AG09319 (cell line): Measurements from ENCODE around the gene SKI.

ENCODE experiments used
- DNase-seq: peaks from one replicate; pipeline ENCODE4 v3.0.0-alpha.2; 2010; ENCODE audit warnings: low read depth; ENCODE audit errors: extremely low read depth
- TF ChIP-seq, protein P1 (sequence below): IDR thresholded peaks from 2 replicates; pipeline ENCODE4 v1.5.1; 2011; ENCODE audit warnings: low read depth, mild to moderate bottlenecking, inconsistent platforms, low read length, moderate library complexity

The SKI gene

DNA sequence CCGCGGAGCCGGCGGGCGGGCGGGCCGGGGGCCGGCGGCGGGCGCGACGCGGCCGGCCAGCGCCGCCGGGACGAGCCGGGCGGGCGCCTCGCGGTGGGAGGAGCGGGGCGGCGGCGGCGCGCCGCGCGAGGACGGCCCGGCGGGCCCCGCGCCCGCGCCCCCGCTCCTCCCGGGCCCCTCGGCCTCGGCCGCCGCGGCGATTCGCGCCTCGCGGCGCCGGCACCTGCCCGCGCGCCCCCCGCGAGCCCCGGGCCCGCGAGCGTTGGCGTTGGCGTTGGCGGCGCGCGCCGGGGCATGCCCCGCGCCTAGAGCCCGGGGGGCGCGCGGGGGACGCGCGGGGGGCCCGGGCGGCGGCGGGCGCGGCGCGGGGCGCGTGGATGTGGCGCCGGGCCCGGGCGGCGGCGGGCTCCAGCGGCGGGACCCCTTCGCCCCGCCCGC, at the start of gene SKI:
TSS of gene SKI (plus strand) at position 163 of the 438 bp plus-strand sequence. CDS start 448 bp downstream, outside the sequence.
- TF ChIP-seq, protein P1, sequence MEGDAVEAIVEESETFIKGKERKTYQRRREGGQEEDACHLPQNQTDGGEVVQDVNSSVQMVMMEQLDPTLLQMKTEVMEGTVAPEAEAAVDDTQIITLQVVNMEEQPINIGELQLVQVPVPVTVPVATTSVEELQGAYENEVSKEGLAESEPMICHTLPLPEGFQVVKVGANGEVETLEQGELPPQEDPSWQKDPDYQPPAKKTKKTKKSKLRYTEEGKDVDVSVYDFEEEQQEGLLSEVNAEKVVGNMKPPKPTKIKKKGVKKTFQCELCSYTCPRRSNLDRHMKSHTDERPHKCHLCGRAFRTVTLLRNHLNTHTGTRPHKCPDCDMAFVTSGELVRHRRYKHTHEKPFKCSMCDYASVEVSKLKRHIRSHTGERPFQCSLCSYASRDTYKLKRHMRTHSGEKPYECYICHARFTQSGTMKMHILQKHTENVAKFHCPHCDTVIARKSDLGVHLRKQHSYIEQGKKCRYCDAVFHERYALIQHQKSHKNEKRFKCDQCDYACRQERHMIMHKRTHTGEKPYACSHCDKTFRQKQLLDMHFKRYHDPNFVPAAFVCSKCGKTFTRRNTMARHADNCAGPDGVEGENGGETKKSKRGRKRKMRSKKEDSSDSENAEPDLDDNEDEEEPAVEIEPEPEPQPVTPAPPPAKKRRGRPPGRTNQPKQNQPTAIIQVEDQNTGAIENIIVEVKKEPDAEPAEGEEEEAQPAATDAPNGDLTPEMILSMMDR: no peak
- no peak for DNase-seq

DNA sequence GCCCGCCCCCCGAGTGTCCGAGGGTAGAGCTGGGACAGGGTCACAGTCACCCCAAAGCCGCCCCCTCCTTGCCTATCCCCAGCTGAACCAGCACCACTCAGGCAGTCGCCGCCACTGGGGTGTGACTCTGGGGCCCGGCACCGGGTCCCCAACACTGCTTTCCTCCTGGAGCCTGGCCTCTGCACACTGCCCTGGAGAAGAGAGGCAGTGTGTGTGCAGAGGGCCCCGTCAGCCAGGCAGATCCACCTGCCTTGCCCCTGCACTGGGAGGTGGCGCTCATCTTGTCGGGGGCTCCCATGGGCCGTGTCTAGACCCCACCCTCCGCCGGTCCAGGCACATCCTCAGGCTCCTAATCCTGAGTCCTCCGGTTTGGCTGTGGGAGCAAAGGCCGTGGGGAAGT, 49.2 kb upstream of the SKI start:
- no peak for DNase-seq
- TF ChIP-seq, protein P1: no peak

DNA sequence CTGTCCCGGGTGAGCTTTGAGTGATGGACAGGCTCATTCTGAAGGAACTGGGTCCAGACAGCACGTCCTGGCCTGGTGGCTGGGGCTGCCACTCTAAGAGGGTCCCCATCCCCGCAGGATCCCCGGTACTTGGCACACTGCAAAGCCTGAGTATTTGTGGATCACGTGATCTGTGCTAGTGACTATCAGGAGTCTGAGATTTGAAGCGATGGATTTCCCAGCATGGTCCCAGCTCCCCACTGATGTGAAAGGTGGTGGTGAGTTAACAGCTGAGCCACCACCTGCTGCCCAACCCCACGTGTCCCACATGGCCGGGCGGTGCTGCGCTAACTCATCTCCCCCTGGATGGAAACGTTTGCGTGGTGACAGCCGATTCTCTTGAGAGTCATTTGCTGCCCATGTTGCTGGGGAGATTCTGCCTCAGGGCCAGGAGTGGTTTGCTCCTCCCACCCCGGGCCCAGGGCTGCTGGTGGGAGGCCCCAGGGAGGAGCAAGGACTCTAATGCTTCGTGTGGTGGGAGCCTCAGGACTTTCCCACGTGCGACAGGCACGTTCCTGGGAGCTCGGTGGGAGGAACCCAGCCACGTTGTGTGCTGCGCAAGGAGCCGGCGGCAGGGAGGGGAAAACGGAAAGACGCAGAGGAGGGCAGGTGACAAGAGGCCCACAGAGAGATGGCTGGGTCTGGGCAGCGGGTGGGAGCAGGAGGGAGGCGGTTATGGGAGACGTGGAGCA, 48.7 kb upstream of the SKI start:
- no peak for DNase-seq
- TF ChIP-seq, protein P1: no peak

DNA sequence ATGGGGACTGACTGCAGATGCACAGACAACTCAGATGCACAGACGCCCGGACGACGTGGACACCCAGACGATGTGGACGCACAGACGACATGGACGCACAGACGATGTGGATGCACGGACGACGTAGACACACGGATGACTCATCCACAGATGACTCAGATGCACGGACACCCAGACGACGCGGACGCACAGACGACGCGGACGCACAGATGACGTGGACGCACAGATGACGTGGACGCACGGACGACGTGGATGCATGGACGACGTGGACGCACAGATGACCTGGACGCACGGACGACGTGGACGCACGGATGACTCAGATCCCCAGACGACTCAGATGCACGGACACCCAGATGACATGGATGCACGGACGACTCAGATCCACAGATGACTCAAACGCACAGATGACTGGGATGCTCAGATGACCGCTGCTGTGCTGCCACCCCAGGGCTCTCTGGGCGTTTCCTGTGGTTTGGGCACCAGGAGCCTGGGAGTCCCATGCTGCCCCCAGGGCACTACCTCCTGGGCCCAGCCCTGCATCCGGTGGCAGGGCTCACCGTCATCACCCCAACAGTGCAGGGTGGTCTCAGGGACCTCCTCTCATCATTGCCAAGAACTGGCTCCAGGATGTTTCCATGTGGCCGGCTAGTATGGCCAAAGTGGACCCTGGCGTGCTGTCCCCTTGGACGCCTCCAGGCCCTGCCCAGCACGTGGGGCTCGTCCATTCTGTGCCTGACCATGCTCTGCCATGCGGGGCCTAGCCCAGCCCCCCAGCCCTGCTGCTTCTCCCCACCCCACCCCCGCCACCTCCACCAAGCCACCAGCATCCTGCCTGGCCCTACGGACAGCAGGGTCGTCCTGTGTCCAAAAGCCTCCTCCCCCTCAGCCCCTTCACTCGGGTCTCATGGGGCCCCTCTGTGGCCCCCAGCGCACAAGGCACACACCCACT, 47.5 kb upstream of the SKI start:
- no peak for DNase-seq
- TF ChIP-seq, protein P1: no peak

DNA sequence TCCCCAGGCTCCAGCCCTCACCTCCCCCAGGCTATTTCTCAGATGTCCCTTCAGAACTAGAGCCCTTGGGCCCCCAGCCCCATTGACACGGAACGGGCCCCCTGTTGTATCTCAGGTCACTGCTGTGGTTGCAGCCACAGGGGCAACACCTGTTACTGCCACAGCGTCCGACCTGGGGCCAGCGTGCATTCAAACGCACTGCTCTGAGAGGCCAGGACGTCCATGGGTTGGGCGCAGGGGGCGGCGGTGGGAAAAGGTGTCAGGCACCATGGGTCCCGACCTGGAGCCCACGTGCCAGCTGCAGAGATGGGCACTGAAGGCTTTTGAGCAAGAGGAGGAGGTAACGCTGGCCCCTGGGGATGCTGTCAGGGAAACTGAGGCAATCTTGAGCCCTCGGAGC, 46.8 kb upstream of the SKI start:
- TF ChIP-seq, protein P1: no peak
- DNase-seq: no peak

DNA sequence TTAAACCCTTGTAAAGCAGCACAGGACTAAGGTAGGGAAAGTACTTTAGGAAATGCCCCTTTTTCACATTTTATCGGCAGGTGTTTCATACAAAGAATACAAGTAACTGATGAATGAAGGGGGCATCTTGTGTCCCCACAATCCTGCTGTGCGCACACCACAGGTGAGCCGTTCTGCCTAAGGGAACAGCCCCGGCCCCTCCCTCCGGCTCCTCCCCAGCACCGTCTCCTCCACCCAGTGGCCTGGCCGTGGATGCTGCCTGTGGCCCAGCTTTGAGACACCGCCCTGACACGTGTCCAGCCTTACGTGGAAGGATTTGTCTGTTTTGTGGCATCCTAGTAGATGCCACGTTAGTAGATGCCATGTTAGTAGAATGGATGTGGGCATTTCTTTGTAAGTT, 46.4 kb upstream of the SKI start:
- TF ChIP-seq, protein P1: no peak
- no peak for DNase-seq

DNA sequence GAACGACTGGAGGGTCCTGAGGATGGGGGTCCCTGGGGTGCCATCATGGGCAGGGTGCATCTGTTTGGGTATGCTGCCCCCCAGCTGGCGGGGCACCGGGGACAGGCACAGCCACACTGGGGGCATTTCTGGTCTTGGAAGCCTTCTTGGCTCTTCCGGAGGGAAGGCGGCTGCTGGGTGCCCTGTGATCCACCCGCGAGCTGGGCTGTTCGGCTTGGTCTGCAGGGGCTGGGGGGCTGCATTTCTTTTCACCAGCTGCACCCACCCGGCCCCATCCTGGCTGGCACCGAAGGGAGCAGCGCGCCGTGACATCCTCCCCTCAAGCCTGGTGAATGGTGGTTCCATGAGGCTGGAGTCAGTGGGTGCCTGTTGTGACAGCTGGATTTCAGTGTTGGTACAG, 45.7 kb upstream of the SKI start:
- DNase-seq: no peak
- TF ChIP-seq, protein P1: no peak
